HFFc6 (cell line): ENCODE results near the gene FOXC2. TPM values are rescaled to one million over a fixed set of nuclear protein-coding genes. Genes with fewer than 3 reads are reported as not detected.

Experiments
- DNase-seq: peaks from one replicate; pipeline ENCODE4 v3.0.0-alpha.2; 2018
- H3K27ac Mint-ChIP-seq: 2 replicates; pipeline ENCODE4 v1.8.0; 2020; ENCODE audit warnings: mild to moderate bottlenecking, mixed read lengths
- H3K27me3 Mint-ChIP-seq: 2 replicates; pipeline ENCODE4 v1.8.0; 2021; ENCODE audit warnings: mild to moderate bottlenecking, moderate library complexity, mixed read lengths; ENCODE audit not compliant: insufficient read depth
- H3K36me3 Mint-ChIP-seq: 2 replicates; pipeline ENCODE4 v1.8.0; 2021; ENCODE audit warnings: low read depth, mixed read lengths
- H3K4me1 Mint-ChIP-seq: 2 replicates; pipeline ENCODE4 v1.8.0; 2020; ENCODE audit warnings: low read depth, mixed read lengths
- H3K4me3 Mint-ChIP-seq: 2 replicates; pipeline ENCODE4 v1.8.0; 2020; ENCODE audit warnings: mild to moderate bottlenecking, moderate library complexity, mixed read lengths
- H3K9me3 Mint-ChIP-seq: 2 replicates; pipeline ENCODE4 v1.8.0; 2020; ENCODE audit warnings: mild to moderate bottlenecking, mixed read lengths
- total RNA-seq, 6 experiments: library from RNA; stranded (reverse); fragmentation: NEBNext Ultra II Directional; extraction: Animal tissue kit (Norgen Biotek cat#: 25700); gene quantifications; 2 replicates in 1 of 6; 3 replicates in 5 of 6; pipeline ENCODE4 v1.2.3, GENCODE V29; 2021
- TF ChIP-seq, protein P1 (sequence below): fragments of 200-600 bp; sonication (generic); IDR thresholded peaks from 2 replicates; pipeline ENCODE4 v1.5.0; 2021; ENCODE audit warnings: antibody characterized with exemption, mild to moderate bottlenecking

Gene FOXC2
- total RNA-seq, 6 experiments from 2014 or later: 6.3 to 8.4 (median 7.9) TPM

GRCh38 chr16:86576591-86577313, 10.1 kb downstream of the FOXC2 start:
- peaks cover 9% of the 10 kb centered on the region for H3K36me3 Mint-ChIP-seq
- H3K4me3 Mint-ChIP-seq: peak overlapping the region; percentile 93
- H3K4me1 Mint-ChIP-seq: peaks cover 69% of the 10 kb centered on the region
- TF ChIP-seq, protein P1, sequence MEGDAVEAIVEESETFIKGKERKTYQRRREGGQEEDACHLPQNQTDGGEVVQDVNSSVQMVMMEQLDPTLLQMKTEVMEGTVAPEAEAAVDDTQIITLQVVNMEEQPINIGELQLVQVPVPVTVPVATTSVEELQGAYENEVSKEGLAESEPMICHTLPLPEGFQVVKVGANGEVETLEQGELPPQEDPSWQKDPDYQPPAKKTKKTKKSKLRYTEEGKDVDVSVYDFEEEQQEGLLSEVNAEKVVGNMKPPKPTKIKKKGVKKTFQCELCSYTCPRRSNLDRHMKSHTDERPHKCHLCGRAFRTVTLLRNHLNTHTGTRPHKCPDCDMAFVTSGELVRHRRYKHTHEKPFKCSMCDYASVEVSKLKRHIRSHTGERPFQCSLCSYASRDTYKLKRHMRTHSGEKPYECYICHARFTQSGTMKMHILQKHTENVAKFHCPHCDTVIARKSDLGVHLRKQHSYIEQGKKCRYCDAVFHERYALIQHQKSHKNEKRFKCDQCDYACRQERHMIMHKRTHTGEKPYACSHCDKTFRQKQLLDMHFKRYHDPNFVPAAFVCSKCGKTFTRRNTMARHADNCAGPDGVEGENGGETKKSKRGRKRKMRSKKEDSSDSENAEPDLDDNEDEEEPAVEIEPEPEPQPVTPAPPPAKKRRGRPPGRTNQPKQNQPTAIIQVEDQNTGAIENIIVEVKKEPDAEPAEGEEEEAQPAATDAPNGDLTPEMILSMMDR: no peak
- no peaks in the 10 kb centered on the region for H3K9me3 Mint-ChIP-seq
- H3K27ac Mint-ChIP-seq: peak overlapping the region; percentile 96
- peaks cover 2% of the 10 kb centered on the region for H3K27me3 Mint-ChIP-seq
- DNase-seq: no peak

DNA sequence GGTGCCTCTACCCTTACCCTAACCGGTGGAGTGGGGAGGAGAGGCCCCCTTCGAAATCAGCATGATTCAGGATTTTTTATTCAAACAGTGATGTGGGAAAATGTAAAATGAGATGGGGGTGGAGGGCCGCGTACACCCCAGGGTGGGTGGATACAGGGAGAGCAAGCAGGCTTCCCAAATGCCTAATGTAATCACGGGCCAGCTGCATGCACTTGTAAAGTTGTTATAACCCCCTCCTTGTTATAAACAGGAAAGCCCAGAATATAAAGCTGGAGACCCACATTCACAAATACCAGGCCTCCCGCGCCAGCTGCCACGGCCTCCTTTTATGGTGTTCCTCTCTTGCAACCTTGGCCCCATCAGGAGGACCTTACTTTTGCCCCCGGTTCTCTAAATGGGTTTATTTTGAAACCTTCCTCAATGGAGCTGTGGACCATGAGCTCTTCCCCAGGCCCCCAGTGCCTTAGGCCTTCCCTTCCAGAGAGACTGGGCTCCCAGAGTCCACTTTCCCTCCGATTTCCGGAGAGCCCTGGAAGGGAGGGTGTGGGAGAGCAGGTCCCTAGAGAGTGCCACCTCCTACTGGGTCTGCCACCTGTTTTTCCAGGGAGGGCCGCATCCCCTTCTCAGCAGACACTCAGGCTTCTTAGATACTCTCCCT, 10.8 kb downstream of the FOXC2 start:
- H3K27me3 Mint-ChIP-seq: peaks cover 2% of the 10 kb centered on the region
- H3K4me1 Mint-ChIP-seq: peaks cover 62% of the 10 kb centered on the region
- TF ChIP-seq, protein P1: no peak
- no peaks in the 10 kb centered on the region for H3K9me3 Mint-ChIP-seq
- peak overlapping the region; percentile 96 for H3K27ac Mint-ChIP-seq
- no peak for DNase-seq
- peak overlapping the region; percentile 93 for H3K4me3 Mint-ChIP-seq
- peaks cover 9% of the 10 kb centered on the region for H3K36me3 Mint-ChIP-seq

DNA sequence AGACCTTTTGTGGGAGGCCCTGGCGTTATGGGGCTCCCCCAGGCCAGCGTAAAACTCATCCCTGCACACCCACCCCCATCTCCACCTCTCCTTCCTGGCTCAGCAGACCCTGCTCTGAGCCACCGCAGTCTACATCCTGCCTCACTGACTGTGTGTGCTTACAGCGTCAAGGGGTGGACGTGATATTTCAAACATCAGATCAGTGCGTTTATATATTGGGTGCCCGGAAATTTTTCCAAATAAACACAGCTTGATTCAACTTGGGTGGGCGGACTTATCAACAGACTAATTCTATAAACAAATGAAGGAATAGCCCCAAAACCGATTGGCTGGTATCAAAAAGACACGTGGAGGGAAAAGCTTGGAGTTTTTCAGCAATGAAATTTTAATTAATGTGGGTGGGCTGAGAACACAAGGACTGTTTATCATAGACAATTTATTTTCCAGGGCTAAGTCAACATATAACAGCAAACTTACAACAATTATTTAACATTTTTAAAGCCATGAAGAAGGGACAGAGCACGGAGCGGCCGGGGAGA, 11.5 kb downstream of the FOXC2 start, which contains the start of gene FOXL1:
FOXL1 (plus strand) TSS at position 489 of the 539 bp plus-strand sequence. CDS start 175 bp downstream, outside the sequence.
- Mint-ChIP-seq H3K9me3 (no peaks in the 10 kb centered on the region), H3K36me3 (peaks cover 13% of the 10 kb centered on the region), H3K4me3 (peak within 1 kb of the TSS; percentile 96), H3K27ac (peak within 1 kb of the TSS; percentile 99), H3K27me3 (peaks cover 2% of the 10 kb centered on the region), H3K4me1 (peaks cover 55% of the 10 kb centered on the region)
- TF ChIP-seq, protein P1: no peak
- peak; percentile 84 for DNase-seq

GRCh38 chr16:86578611-86579267, 12.1 kb downstream of the FOXC2 start:
- peaks cover 17% of the 10 kb centered on the region for H3K36me3 Mint-ChIP-seq
- peak overlapping the region; percentile 96 for H3K27ac Mint-ChIP-seq
- H3K9me3 Mint-ChIP-seq: no peaks in the 10 kb centered on the region
- DNase-seq: peak; percentile 56
- TF ChIP-seq, protein P1: no peak
- H3K4me1 Mint-ChIP-seq: peaks cover 49% of the 10 kb centered on the region
- H3K27me3 Mint-ChIP-seq: peaks cover 2% of the 10 kb centered on the region
- peak overlapping the region; percentile 93 for H3K4me3 Mint-ChIP-seq

- H3K9me3 Mint-ChIP-seq: no peaks in the 10 kb centered on the region
- H3K27ac Mint-ChIP-seq: peak overlapping the region; percentile 99
- no peak for DNase-seq
- peaks cover 2% of the 10 kb centered on the region for H3K27me3 Mint-ChIP-seq
- H3K4me1 Mint-ChIP-seq: peaks cover 42% of the 10 kb centered on the region
- TF ChIP-seq, protein P1: no peak
- H3K36me3 Mint-ChIP-seq: peaks cover 18% of the 10 kb centered on the region
- H3K4me3 Mint-ChIP-seq: peak overlapping the region; percentile 96
Measured at GRCh38 chr16:86579268-86580062, 12.8 kb downstream of the FOXC2 start.
